ENCODE measurements around the gene PRCC.

DNA sequence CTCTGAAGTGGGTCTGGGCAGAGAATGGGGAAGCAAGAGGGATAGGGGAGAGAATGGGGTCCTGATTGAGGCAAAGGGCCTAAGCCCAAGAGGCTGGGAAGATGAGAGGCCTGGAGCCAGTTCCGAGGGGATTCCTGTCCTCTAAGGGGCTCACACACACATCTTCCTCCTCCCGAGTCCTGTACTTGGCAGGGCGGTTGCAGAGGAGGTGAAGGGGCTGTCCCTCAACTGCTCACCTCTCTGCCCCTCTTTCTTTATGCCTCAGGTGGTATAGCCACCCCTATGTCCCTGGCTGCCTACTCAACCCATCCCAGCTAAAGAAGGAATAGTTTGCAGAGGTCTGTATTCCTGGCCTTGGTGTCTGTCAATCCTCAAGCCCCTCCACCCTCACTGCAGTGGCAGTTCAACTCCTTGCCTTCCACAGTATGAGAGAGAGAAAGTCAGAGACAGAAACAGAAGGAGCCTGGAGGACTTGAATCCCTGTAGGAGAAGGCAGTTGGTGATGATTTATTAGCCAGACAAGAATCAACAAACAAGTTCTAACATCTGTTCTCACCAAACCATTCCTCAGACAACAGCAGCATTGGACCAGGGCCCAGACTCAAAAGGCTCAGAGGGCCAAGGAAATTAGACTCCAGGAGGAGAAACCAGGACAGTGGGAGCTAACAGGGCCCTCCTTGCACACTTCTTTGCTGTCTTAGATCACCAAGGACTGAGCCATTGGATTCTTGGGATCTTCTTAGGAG is 38.6 kb downstream of the PRCC start:
- TF ChIP-seq POLR2AphosphoS5 (IDR thresholded peaks at IDR 0.05; ENCODE audit: low read depth, low read length): no peak
- TF ChIP-seq PAX5 (IDR thresholded peaks at IDR 0.05; ENCODE audit: insufficient read depth, low read length, severe bottlenecking): no peak
- TF ChIP-seq POLR2A (IDR thresholded peaks at IDR 0.05; ENCODE audit: low read depth, low read length): no peak
- TF ChIP-seq TAF1 (IDR thresholded peaks at IDR 0.05; ENCODE audit: low read depth, low read length): no peak
- TF ChIP-seq SPI1 (IDR thresholded peaks at IDR 0.05; ENCODE audit: low read depth, low read length): no peak
